Endothelial cell of umbilical vein (primary cell): ENCODE data around the gene G6PC1. TPM values are rescaled to one million over a fixed set of nuclear protein-coding genes. Genes with fewer than 3 reads are reported as not detected.
"Not testable (repeated sequence)": the region's sequence is repeated elsewhere in the genome, so short reads cannot be mapped to it uniquely, and the experiment has no call there.

Experiments used
- BruUV-seq: library from RNA; stranded (reverse); fragments of 400-500 nt; replicated peaks from 2 replicates; lab custom pipeline; 2021; lab: Mats Ljungman, UMichigan
- CTCF ChIA-PET: fragments of 300-600, 350-600 bp; sonication (Branson Sonifier 250); formaldehyde crosslinking; loops from one replicate; lab custom pipeline; 2021; ENCODE audit warnings: antibody characterized with exemption, inconsistent platforms; lab: Charles Lee
- POLR2A ChIA-PET: fragments of 300-600, 350-600 bp; sonication (Branson Sonifier 250); formaldehyde crosslinking; loops from one replicate; lab custom pipeline; 2021; ENCODE audit warnings: antibody characterized with exemption, inconsistent platforms; lab: Charles Lee
- DNase-seq: peaks from one replicate; pipeline ENCODE4 v3.0.0-alpha.2; 2011; ENCODE audit warnings: low read depth, low spot score
- FAIRE-seq: peaks from 2 replicates; lab custom pipeline; 2011; peaks lifted over from hg19 to GRCh38; lab: Jason Lieb, UNC
- H2AFZ ChIP-seq: 2 replicates; pipeline ENCODE4 v1.6.0; 2012; ENCODE audit warnings: low read depth, low read length, control low read depth, inconsistent platforms
- H3K27ac ChIP-seq: 2 replicates; pipeline ENCODE4 v1.5.1; 2011; ENCODE audit warnings: low read depth, mild to moderate bottlenecking, control low read depth, low read length, moderate library complexity; ENCODE audit not compliant: insufficient read depth
- H3K27me3 ChIP-seq, 2 experiments: 2 replicates each; pipeline versions ENCODE4 v1.6.0 to v1.6.1; 2011; ENCODE audit warnings: low read length in 2 of 2, mixed read lengths in 1 of 2; ENCODE audit not compliant: control insufficient read depth in 2 of 2, insufficient read depth in 2 of 2
- H3K36me3 ChIP-seq, 2 experiments: 2 replicates in 1 of 2; 3 replicates in 1 of 2; pipeline ENCODE4 v1.5.1; 2011; ENCODE audit warnings: low read length in 2 of 2, mild to moderate bottlenecking in 1 of 2, moderate library complexity in 1 of 2; ENCODE audit not compliant: control insufficient read depth in 2 of 2, insufficient read depth in 2 of 2; ENCODE audit errors: extremely low read depth in 1 of 2
- H3K4me1 ChIP-seq: 3 replicates; pipeline ENCODE4 v1.5.1; 2011; ENCODE audit warnings: mild to moderate bottlenecking, low read length; ENCODE audit not compliant: control insufficient read depth, insufficient read depth; ENCODE audit errors: extremely low read depth
- H3K4me2 ChIP-seq: 2 replicates; pipeline ENCODE4 v1.6.1; 2011; ENCODE audit warnings: low read length, control low read depth, mixed read lengths; ENCODE audit not compliant: insufficient read depth
- H3K4me3 ChIP-seq, 3 experiments: fragments of 200-600 bp in 1 of 3; sonication (generic), shearing (Covaris generic) in 1 of 3; replicated peaks in 1 of 3; 2 replicates each; pipeline ENCODE4 v1.5.1; 2011 to 2016; ENCODE audit warnings: control low read depth in 3 of 3, low read length in 3 of 3, mild to moderate bottlenecking in 2 of 3, inconsistent platforms in 1 of 3, low read depth in 1 of 3, moderate library complexity in 1 of 3; ENCODE audit not compliant: insufficient read depth in 1 of 3
- H3K79me2 ChIP-seq: 2 replicates; pipeline ENCODE4 v1.6.0; 2012; ENCODE audit warnings: low read length, inconsistent platforms; ENCODE audit not compliant: control insufficient read depth, insufficient read depth
- H3K9ac ChIP-seq: replicated peaks from 2 replicates; pipeline ENCODE3; 2011; ENCODE audit warnings: low read length, control low read depth; ENCODE audit not compliant: insufficient read depth; ENCODE audit errors: extremely low read depth
- H3K9me1 ChIP-seq: replicated peaks from 3 replicates; pipeline ENCODE4 v1.6.0; 2011; ENCODE audit warnings: mild to moderate bottlenecking, low read length; ENCODE audit not compliant: control insufficient read depth, insufficient read depth; ENCODE audit errors: extremely low read depth
- H3K9me3 ChIP-seq: replicated peaks from 2 replicates; pipeline ENCODE4 v1.5.1; 2012; ENCODE audit warnings: low read length, inconsistent platforms; ENCODE audit not compliant: control insufficient read depth, insufficient read depth
- H4K20me1 ChIP-seq: replicated peaks from 2 replicates; pipeline ENCODE3; 2011; ENCODE audit warnings: mild to moderate bottlenecking, low read length; ENCODE audit not compliant: control insufficient read depth, insufficient read depth; ENCODE audit errors: extremely low read depth
- CTCF ChIP-seq, 2 donors: IDR thresholded peaks; 1 replicate in 1 of 2; 2 replicates in 1 of 2; pipeline ENCODE4 v1.5.1; 2011; ENCODE audit warnings: low read length in 2 of 2, mild to moderate bottlenecking in 2 of 2, moderate library complexity in 2 of 2, control low read depth in 1 of 2, inconsistent platforms in 1 of 2, low read depth in 1 of 2; ENCODE audit not compliant: insufficient read depth in 1 of 2; ENCODE audit errors: extremely low read depth in 1 of 2
- EZH2 ChIP-seq: IDR thresholded peaks from 2 replicates; pipeline ENCODE4 v1.6.1; 2012; ENCODE audit warnings: borderline replicate concordance, low read depth, mild to moderate bottlenecking, moderate library complexity, low read length, inconsistent platforms; ENCODE audit not compliant: severe bottlenecking
- FOS ChIP-seq: IDR thresholded peaks from 2 replicates; pipeline ENCODE4 v1.6.1; 2011; ENCODE audit warnings: mild to moderate bottlenecking, low read length, moderate library complexity, borderline replicate concordance; ENCODE audit not compliant: insufficient read depth
- GATA2 ChIP-seq: IDR thresholded peaks from 2 replicates; pipeline ENCODE4 v1.7.0; 2011; ENCODE audit warnings: low read depth, mild to moderate bottlenecking, moderate library complexity, mixed read lengths, low read length; ENCODE audit not compliant: insufficient read length, insufficient read depth
- JUN ChIP-seq: IDR thresholded peaks from 2 replicates; pipeline ENCODE4 v1.6.1; 2011; ENCODE audit warnings: borderline replicate concordance, low read depth; ENCODE audit not compliant: insufficient read length, insufficient read depth
- MAX ChIP-seq: IDR thresholded peaks from 2 replicates; pipeline ENCODE4 v1.6.1; 2011; ENCODE audit not compliant: insufficient read depth, insufficient read length
- MYC ChIP-seq: IDR thresholded peaks from one replicate; pipeline ENCODE4 v1.6.1; 2011; ENCODE audit warnings: mild to moderate bottlenecking, low read depth, low read length
- POLR2A ChIP-seq: IDR thresholded peaks from 2 replicates; pipeline ENCODE4 v1.6.1; 2012; ENCODE audit warnings: low read depth, mild to moderate bottlenecking, control low read depth, low read length
- POLR2AphosphoS5 ChIP-seq: IDR thresholded peaks from 2 replicates; pipeline ENCODE4 v1.6.1; 2012; ENCODE audit warnings: low read depth, mild to moderate bottlenecking, control low read depth, low read length, moderate library complexity; ENCODE audit not compliant: insufficient read depth
- dilution Hi-C: fragments of 300-500 bp; cut with MboI; formaldehyde crosslinking; loops from one replicate; pipeline ENCODE4 v1.15.0; 2019; ENCODE audit warnings: low sequenced_read_pairs; ENCODE audit not compliant: extremely low pct_ligation_motif_present
- intact Hi-C: fragments of 100-400 bp; cut with micrococcal nuclease; formaldehyde crosslinking; loops from one replicate; pipeline ENCODE4 v1.10.0; 2022
- polyA plus RNA-seq, 4 experiments: library from polyadenylated mRNA; depleted of rRNA in 3 of 4; stranded (reverse) in 3 of 4; unstranded in 1 of 4; fragments of >200 nt; gene quantifications; 2 replicates each; pipeline versions ENCODE4 v1.2.1 to v1.2.3, GENCODE V29; 2011 to 2012; ENCODE audit warnings: missing spikeins in 1 of 4
- total RNA-seq: library from RNA; stranded (reverse); gene quantifications from 2 replicates; pipeline ENCODE4 v1.2.3, GENCODE V29; 2021

G6PC1 gene
- total and polyA plus RNA-seq, 2 donors (not counting 3 experiments of a cell fraction or from before 2014, with no cell fraction given), result not detected

GRCh38 chr17:42922294-42922693 lies 21.7 kb downstream of the G6PC1 start:
- Histone ChIP-seq H3K27me3 (peaks cover 3 to 5% of the 10 kb centered on the region in 2 experiments), H2AFZ (no peak overlapping the region), H3K4me1 (peaks cover 10% of the 10 kb centered on the region), H4K20me1 (no peaks in the 10 kb centered on the region), H3K4me3 (no peak overlapping the region), H3K9me3 (no peaks in the 10 kb centered on the region), H3K9me1 (no peaks in the 10 kb centered on the region), H3K4me2 (no peak overlapping the region), H3K9ac (no peak overlapping the region), H3K79me2 (no peaks in the 10 kb centered on the region), H3K27ac (no peak overlapping the region), H3K36me3 (no peaks in the 10 kb centered on the region)
- DNase-seq, result no peak
- intact Hi-C loops (no loop called here), dilution Hi-C loops (no loop called here)
- POLR2A ChIA-PET, result no interaction called here
- TF ChIP-seq GATA2 (no peak), JUN (no peak), EZH2 (no peak), CTCF (IDR thresholded peaks at IDR 0.05; ENCODE audit: extremely low read depth in 1 of 2, insufficient read depth in 1 of 2, low read depth in 1 of 2, low read length in 2 of 2) (no peak), MYC (no peak), MAX (no peak), POLR2A (no peak), FOS (no peak), POLR2AphosphoS5 (no peak)
- CTCF ChIA-PET, result interaction anchor here (1.6 kb wide), 1 partner anchor 11 kb away, joined by 4 read pairs; no protein-coding TSS in a partner anchor
- no peak for FAIRE-seq
- no TSS peak for BruUV-seq

- FAIRE-seq, POLR2A ChIA-PET, dilution Hi-C loops: not testable (repeated sequence)
Measured at GRCh38 chr17:42923472-42923871, 22.9 kb downstream of the G6PC1 start.

More at GRCh38 chr17:42923472-42923871, 22.9 kb downstream of the G6PC1 start:
- H3K9me3 ChIP-seq, H2AFZ ChIP-seq, H3K27me3 ChIP-seq, H3K9ac ChIP-seq, H4K20me1 ChIP-seq, H3K4me3 ChIP-seq, DNase-seq, H3K36me3 ChIP-seq, BruUV-seq, H3K27ac ChIP-seq, H3K79me2 ChIP-seq, H3K4me2 ChIP-seq, H3K9me1 ChIP-seq, H3K4me1 ChIP-seq, intact Hi-C loops: not testable (repeated sequence)
- CTCF ChIA-PET, result interaction anchor here (1.6 kb wide), 2 partner anchors 12 to 80 kb away, joined by 4 to 5 read pairs; no protein-coding TSS in a partner anchor
